HG03039 (cell line): ENCODE measurements around the gene PIGR.

Experiments
- ATAC-seq: cut with Tn5 transposase; IDR thresholded peaks from one replicate; pipeline ENCODE4 v1.9.1; 2021; ENCODE audit warnings: mild to moderate bottlenecking, moderate library complexity; ENCODE audit not compliant: unreplicated experiment

PIGR gene

GRCh38 chr1:206961668-206962067 is 15.4 kb upstream of the PIGR start:
- no peak for ATAC-seq

GRCh38 chr1:206960676-206961386 is 14.6 kb upstream of the PIGR start:
- no peak for ATAC-seq

- no peak for ATAC-seq
These were observed 11.9 kb upstream of the PIGR start for GRCh38 chr1:206958144-206958543.

DNA sequence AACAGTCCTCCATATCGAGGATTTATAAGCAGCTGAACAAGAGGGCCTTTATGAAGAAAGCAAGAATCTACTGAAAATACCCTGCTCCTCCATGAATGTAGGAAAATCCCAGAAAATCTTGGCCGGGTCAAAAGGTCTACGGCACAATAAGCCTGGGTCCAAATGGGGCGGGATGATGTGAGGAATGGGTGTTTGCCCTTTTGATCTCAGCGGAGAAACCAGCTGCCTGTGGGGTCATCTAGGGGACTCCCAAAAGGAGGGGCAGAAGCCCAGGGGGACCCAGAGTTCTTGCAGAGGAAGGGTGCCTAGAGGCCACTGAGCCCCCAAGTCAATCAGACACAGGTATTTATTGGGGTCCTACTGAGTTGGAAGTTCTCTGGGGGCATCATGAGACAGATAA is 11.4 kb upstream of the PIGR start:
- ATAC-seq: no peak

DNA sequence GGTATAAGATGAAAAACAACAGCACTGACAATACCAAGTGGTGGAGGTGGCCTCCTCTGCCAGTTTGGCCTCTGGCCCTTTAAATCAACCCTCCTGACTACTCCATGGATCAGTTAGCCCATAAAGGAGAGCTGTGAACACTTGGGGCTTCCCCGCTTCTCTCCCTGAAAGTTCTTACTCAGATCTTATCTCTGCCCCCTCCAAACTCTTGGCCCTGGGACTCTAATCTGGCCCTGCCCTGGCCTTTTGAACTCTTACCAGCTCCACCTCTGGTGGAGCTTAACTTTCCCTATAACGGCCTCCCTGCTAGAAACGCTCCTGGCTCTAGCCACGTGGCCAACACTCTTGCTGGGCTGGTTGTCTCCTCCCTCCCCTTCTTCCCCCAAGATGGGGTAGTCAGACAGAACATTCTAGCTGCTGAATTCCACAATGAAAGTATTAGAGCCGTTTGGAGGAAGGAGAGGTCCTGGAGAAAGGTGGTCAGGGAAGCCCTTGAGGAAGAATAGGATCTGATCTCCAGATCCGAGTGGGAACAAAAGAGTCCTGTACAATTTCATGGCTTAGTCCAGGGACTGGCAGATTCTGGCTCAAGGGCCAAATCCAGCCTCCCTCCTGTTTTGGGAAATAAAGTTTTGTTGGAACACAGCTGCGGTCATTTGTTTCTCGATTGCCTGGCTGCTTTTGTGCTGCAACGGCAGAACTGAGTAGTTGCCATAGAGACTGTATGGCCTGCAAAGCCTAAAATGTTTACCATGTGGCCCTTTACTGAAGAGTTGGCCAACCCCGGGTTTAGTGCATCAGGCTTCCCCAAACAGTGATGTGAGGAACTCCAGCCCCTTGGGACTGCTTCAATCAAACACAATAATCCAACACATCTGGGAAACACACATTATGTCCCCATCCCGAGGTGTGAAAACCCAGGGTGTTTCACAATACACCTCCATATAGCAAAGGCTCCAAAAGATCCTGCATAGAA is 9.5 kb upstream of the PIGR start:
- peak; percentile 46 for ATAC-seq

- ATAC-seq: no peak
These were observed 8.4 kb upstream of the PIGR start for GRCh38 chr1:206954459-206955342.

DNA sequence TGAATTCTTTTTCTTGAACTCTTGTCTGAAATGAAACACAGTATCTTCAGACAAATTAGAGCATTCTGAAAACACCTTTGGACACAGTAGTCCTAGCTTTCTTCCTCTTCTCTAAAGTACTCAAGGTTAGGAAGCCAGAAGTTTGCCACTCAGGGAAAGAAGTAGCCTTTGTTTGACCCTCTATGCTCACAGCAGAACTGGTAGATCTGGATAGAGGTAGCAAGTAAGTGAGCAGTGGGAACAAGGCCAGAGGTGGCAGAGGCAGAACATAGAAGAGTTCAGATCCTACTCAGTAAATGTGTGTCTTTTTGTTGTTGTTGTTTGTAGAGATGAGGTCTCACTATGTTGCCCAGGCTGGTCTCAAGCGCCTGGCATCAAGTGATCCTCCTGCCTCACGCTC is 7.4 kb upstream of the PIGR start:
- ATAC-seq: no peak

- no peak for ATAC-seq
These were observed 6.9 kb upstream of the PIGR start for GRCh38 chr1:206953126-206953525.

GRCh38 chr1:206952171-206952570 is 5.9 kb upstream of the PIGR start:
- no peak for ATAC-seq

- ATAC-seq: no peak
These were observed 5.2 kb upstream of the PIGR start for GRCh38 chr1:206951318-206952100.

- no peak for ATAC-seq
These were observed 3.4 kb upstream of the PIGR start for GRCh38 chr1:206949641-206950040.

- no peak for ATAC-seq
These were observed 2.9 kb upstream of the PIGR start for GRCh38 chr1:206949208-206949607.

DNA sequence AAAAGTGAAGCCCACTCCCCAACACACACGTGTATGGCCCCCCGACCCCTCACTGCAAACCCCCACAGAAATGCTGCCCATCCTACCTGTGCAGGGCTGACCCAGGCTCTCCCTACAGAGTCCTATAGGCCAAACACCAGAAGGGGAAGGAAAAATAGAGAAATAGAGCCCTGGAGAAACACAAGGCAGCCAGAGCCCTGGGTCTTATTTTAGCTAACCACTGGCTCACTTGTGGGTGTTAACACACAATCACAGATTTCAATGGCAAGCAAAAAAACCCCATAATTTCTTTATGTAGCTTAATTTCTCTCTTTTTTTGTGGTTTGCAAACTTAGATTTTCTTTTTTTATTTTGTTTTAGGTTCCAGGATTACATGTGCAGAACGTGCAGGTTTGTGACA is 989 bp upstream of the PIGR start:
- no peak for ATAC-seq

- no peak for ATAC-seq
These were observed 487 bp downstream of the PIGR start for GRCh38 chr1:206945779-206946178.

GRCh38 chr1:206944703-206945102 is 1.6 kb downstream of the PIGR start:
- no peak for ATAC-seq

DNA sequence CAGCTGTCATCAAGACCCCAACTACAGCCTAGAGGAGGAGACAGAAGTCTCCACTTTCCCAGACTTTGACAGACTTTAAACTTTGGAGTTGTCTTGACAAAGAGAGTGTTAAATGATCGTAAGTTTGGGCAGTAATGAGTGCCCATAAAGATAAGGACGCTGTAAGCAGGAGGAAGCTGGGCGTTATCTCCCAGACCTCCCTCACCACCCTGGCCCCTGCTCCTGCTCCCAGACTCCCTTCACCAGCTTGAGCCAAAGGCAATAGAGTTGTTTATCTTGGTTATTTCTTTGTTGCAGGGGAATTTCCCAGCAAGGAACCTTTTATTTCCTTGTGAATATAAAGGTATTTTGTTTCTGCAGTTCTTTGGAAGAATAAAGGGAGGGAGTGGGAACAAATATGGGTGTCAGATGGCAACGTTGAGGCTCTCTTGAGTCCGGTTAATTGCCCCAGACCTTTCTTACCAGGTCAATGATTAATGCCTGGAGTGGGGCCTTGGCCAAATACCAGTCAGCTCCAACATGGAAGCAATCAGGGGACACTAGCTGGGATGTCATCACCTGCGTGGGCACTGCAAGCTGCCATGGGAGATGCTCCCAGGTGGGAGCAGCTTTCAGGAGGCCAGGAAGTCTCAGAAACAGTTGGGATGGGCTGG is 4.4 kb downstream of the PIGR start:
- ATAC-seq: no peak

GRCh38 chr1:206940588-206940936 is 5.7 kb downstream of the PIGR start:
- no peak for ATAC-seq

GRCh38 chr1:206939841-206940587 is 6.3 kb downstream of the PIGR start:
- ATAC-seq: no peak

DNA sequence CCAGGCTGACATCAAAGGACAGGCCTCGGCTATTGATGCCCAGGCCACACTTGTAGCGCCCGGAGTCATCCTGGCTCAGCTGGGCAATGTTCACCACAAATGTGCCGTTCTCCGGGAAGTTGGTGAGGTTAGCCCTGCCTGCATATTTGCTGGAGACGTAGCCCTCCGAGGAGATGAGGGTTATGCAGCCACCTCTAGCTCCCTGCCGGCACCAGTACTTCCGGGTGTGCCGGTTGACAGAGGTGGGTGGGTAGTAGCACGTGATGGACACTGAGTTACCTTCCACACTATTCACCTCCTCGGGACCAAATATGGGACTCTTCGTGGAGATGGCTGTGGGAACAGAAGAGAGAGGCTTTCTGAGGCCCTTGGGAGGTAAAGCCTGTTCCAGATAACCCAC is 7.1 kb downstream of the PIGR start:
- no peak for ATAC-seq
